ENCODE data around the gene PCDHA8. TPM values are rescaled to one million over a fixed set of nuclear protein-coding genes. Genes with fewer than 3 reads are reported as not detected.

Gene PCDHA8
- total RNA-seq, 1 experiment from 2014 or later, result 1.5 TPM

DNA sequence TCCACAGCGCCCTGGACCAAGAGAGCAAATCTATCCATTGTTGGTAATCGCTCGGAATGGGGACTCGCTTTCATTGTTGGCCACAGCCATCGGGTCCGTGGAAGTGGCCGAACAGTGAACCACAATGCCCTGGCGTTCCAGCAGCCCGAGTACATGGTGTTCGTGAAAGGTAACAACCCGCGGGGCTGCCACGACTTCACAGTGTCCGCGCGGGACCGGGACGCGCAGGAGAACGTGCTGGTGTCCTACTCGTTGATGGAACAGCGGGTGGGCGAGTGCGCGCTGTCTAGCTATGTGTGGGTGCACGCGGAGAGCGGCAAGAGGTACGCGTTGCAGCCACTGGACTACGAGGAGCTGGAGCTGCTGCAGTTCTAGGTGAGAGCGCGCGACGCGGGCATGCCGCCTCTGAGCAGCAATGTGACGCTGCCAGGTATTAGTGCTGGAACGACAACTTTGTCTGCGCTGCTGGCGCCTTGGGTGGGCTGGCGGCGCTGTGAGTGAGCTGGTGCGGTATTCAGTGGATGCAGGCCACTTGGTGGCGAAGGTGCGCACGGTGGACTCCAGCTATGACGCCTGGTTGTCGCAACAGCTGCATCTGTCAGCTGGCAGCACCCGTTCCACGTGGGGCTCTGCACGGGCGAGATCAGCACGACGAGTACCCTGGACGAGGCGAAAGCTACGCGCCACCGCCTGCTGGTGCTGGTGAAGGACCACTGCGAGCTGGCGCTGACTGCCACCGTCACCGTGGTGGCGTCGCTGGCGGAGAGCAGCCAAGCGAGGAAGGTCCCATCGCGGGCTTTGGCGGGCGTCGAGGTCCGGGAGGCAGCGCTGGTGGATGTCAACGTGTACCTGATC is 21.7 kb downstream of the PCDHA8 start:
- Histone ChIP-seq H3K27ac (ENCODE audit: low read depth, low read length, poor library complexity, severe bottlenecking) (no peak overlapping the region), H3K4me3 (ENCODE audit: low read depth, low read length, poor library complexity, severe bottlenecking) (no peak overlapping the region), H3K27me3 (replicated peaks; ENCODE audit: insufficient read depth, low read depth, low read length, poor library complexity) (no peaks in the 10 kb centered on the region), H3K4me1 (ENCODE audit: insufficient read depth, low read length, poor library complexity, severe bottlenecking) (no peaks in the 10 kb centered on the region), H3K9me3 (ENCODE audit: low read depth, low read length, poor library complexity, severe bottlenecking) (no peaks in the 10 kb centered on the region), H3K36me3 (ENCODE audit: insufficient read depth, low read length, poor library complexity, severe bottlenecking) (peaks cover 6% of the 10 kb centered on the region)
- intact Hi-C loops (cut with micrococcal nuclease; ENCODE audit: unreplicated experiment), result no loop called here
- BruUV-seq (replicated peaks), result no TSS peak
- CTCF ChIA-PET, result no interaction called here
- DNase-seq (ENCODE audit: low spot score), result no peak
- TF ChIP-seq, protein P1, sequence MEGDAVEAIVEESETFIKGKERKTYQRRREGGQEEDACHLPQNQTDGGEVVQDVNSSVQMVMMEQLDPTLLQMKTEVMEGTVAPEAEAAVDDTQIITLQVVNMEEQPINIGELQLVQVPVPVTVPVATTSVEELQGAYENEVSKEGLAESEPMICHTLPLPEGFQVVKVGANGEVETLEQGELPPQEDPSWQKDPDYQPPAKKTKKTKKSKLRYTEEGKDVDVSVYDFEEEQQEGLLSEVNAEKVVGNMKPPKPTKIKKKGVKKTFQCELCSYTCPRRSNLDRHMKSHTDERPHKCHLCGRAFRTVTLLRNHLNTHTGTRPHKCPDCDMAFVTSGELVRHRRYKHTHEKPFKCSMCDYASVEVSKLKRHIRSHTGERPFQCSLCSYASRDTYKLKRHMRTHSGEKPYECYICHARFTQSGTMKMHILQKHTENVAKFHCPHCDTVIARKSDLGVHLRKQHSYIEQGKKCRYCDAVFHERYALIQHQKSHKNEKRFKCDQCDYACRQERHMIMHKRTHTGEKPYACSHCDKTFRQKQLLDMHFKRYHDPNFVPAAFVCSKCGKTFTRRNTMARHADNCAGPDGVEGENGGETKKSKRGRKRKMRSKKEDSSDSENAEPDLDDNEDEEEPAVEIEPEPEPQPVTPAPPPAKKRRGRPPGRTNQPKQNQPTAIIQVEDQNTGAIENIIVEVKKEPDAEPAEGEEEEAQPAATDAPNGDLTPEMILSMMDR (conservative IDR thresholded peaks at IDR 0.05; ENCODE audit: low read depth, low read length), result no peak
- no peak for TF ChIP-seq EZH2 (IDR thresholded peaks at IDR 0.05; ENCODE audit: borderline replicate concordance, low read depth, low read length, poor library complexity, severe bottlenecking)
- POLR2A ChIA-PET (ENCODE audit: low non-redundant PET), result no interaction called here

DNA sequence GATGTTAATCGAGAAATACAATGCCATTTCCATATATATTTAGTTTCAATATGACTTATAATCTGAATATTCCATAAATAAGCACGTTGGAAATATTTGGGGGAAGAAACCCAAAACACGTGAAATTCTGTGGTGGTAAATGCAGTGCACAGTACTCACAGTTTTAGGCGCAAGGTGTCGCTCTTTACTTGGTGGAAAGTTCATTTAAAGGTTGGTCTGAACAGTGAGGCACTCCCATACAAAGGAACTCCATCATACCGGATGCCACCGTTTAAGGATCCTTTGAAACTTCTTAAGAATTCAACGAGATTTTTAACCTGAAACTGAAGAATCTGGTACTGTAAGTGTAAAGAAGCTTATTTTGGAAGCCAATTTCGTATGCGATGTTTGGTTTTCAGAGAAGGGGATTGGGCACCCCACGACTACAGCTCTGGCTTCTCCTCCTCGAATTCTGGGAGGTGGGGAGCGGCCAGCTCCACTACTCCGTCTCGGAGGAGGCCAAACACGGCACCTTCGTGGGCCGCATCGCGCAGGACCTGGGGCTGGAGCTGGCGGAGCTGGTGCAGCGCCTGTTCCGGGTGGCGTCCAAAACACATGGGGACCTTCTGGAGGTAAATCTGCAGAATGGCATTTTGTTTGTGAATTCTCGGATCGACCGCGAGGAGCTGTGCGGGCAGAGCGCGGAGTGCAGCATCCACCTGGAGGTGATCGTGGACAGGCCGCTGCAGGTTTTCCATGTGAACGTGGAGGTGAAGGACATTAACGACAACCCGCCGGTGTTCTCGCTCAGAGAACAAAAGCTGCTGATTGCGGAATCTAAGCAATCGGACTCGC is 28.0 kb downstream of the PCDHA8 start, which contains the start of gene PCDHA11:
Gene PCDHA11, plus strand, starts transcription at position 237 of the 834 bp plus-strand sequence. Its CDS starts 147 bp downstream, at position 384.
- Histone ChIP-seq H3K9me3 (ENCODE audit: low read depth, low read length, poor library complexity, severe bottlenecking) (no peaks in the 10 kb centered on the region), H3K4me1 (ENCODE audit: insufficient read depth, low read length, poor library complexity, severe bottlenecking) (peaks cover 12% of the 10 kb centered on the region), H3K27me3 (replicated peaks; ENCODE audit: insufficient read depth, low read depth, low read length, poor library complexity) (no peaks in the 10 kb centered on the region), H3K27ac (ENCODE audit: low read depth, low read length, poor library complexity, severe bottlenecking) (peak within 1 kb of the TSS; percentile 62), H3K36me3 (ENCODE audit: insufficient read depth, low read length, poor library complexity, severe bottlenecking) (no peaks in the 10 kb centered on the region), H3K4me3 (ENCODE audit: low read depth, low read length, poor library complexity, severe bottlenecking) (peak within 1 kb of the TSS; percentile 55)
- CTCF ChIA-PET, result interaction anchor here (0.7 to 2.4 kb wide), 11 partner anchors 10 to 484 kb away, joined by 3 to 18 read pairs (median 3); partner anchors contain the start of genes PCDHA1, PCDHA5, PCDHA6 and PCDHB1
- DNase-seq (ENCODE audit: low spot score), result peak; percentile 85
- POLR2A ChIA-PET (ENCODE audit: low non-redundant PET), result interaction anchor here (0.6 kb wide), 1 partner anchor 321 kb away, joined by 3 read pairs; the partner anchor contains the start of gene EIF4EBP3
- intact Hi-C loops (cut with micrococcal nuclease; ENCODE audit: unreplicated experiment), result no loop called here
- BruUV-seq (replicated peaks), result TSS peak; percentile 58
- TF ChIP-seq EZH2 (IDR thresholded peaks at IDR 0.05; ENCODE audit: borderline replicate concordance, low read depth, low read length, poor library complexity, severe bottlenecking), result no peak
- TF ChIP-seq, protein P1 (conservative IDR thresholded peaks at IDR 0.05; ENCODE audit: low read depth, low read length), result peak; percentile 81

DNA sequence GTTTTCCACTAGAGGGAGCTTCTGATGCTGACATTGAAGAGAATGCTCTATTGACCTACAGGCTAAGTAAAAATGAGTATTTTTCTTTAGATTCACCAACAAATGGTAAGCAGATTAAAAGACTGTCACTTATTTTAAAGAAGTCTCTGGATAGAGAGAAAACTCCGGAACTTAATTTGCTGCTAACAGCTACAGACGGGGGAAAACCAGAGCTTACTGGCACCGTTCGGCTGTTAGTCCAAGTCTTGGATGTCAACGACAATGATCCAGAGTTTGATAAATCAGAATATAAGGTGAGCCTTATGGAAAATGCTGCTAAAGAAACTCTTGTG is 28.5 kb downstream of the PCDHA8 start:
- BruUV-seq (replicated peaks), result no TSS peak
- ChIA-PET CTCF (interaction anchor here (0.7 to 2.4 kb wide), 12 partner anchors 9 to 483 kb away, joined by 3 to 18 read pairs (median 3); partner anchors contain the start of genes PCDHA1, PCDHA5, PCDHA6 and PCDHB1), POLR2A (ENCODE audit: low non-redundant PET) (no interaction called here)
- Histone ChIP-seq H3K27ac (ENCODE audit: low read depth, low read length, poor library complexity, severe bottlenecking) (peak overlapping the region; percentile 62), H3K36me3 (ENCODE audit: insufficient read depth, low read length, poor library complexity, severe bottlenecking) (no peaks in the 10 kb centered on the region), H3K27me3 (replicated peaks; ENCODE audit: insufficient read depth, low read depth, low read length, poor library complexity) (no peaks in the 10 kb centered on the region), H3K4me3 (ENCODE audit: low read depth, low read length, poor library complexity, severe bottlenecking) (peak overlapping the region; percentile 55), H3K4me1 (ENCODE audit: insufficient read depth, low read length, poor library complexity, severe bottlenecking) (peaks cover 16% of the 10 kb centered on the region), H3K9me3 (ENCODE audit: low read depth, low read length, poor library complexity, severe bottlenecking) (no peaks in the 10 kb centered on the region)
- intact Hi-C loops (cut with micrococcal nuclease; ENCODE audit: unreplicated experiment), result no loop called here
- no peak for DNase-seq (ENCODE audit: low spot score)
- TF ChIP-seq, protein P1 (conservative IDR thresholded peaks at IDR 0.05; ENCODE audit: low read depth, low read length), result peak; percentile 74; the same call in 1 of the 2 replicates
- no peak for TF ChIP-seq EZH2 (IDR thresholded peaks at IDR 0.05; ENCODE audit: borderline replicate concordance, low read depth, low read length, poor library complexity, severe bottlenecking)
